CD14-positive monocyte (primary cell): ENCODE data around the gene TRMT2A. TPM values are rescaled to one million over a fixed set of nuclear protein-coding genes. Genes with fewer than 3 reads are reported as not detected.
A peak's percentile ranks its signal among the peaks of the same experiment; 100 is the strongest.

Experiments
- DNase-seq, 3 donors: peaks; one replicate each; pipeline ENCODE4 v3.0.0-alpha.2; 2011 to 2022
- H2AFZ ChIP-seq: 2 replicates; pipeline ENCODE4 v1.6.0; 2012; ENCODE audit warnings: mild to moderate bottlenecking, low read depth, low read length, inconsistent platforms; ENCODE audit not compliant: insufficient read depth, poor library complexity, severe bottlenecking
- H3K27ac ChIP-seq, 2 donors: 1 replicate in 1 of 2; 2 replicates in 1 of 2; pipeline ENCODE4 v1.5.1; 2012 to 2013; ENCODE audit warnings: low read length in 2 of 2, control low read depth in 1 of 2, inconsistent platforms in 1 of 2, low read depth in 1 of 2, mild to moderate bottlenecking in 1 of 2
- H3K27me3 ChIP-seq, 2 donors: one replicate each; pipeline versions ENCODE4 v1.6.0 to v1.6.1; 2011 to 2013; ENCODE audit warnings: low read length in 2 of 2; ENCODE audit not compliant: control insufficient read depth in 2 of 2, insufficient read depth in 2 of 2
- H3K36me3 ChIP-seq, 2 donors: replicated peaks in 1 of 2; 1 replicate in 1 of 2; 2 replicates in 1 of 2; pipeline versions ENCODE4 v1.5.1 to v1.6.1; 2012 to 2013; ENCODE audit warnings: low read length in 2 of 2, control low read depth in 1 of 2, inconsistent platforms in 1 of 2, mild to moderate bottlenecking in 1 of 2; ENCODE audit not compliant: insufficient read depth in 2 of 2, control insufficient read depth in 1 of 2
- H3K4me1 ChIP-seq, 2 donors: 1 replicate in 1 of 2; 2 replicates in 1 of 2; pipeline versions ENCODE4 v1.5.1 to v1.6.1; 2012 to 2013; ENCODE audit warnings: low read length in 2 of 2, control low read depth in 1 of 2, inconsistent platforms in 1 of 2, mild to moderate bottlenecking in 1 of 2, moderate library complexity in 1 of 2; ENCODE audit not compliant: insufficient read depth in 2 of 2, control insufficient read depth in 1 of 2
- H3K4me2 ChIP-seq: replicated peaks from 2 replicates; pipeline ENCODE3; 2012; ENCODE audit warnings: low read length, moderate library complexity, mild to moderate bottlenecking; ENCODE audit not compliant: poor library complexity, severe bottlenecking; ENCODE audit errors: extremely low read depth
- H3K4me3 ChIP-seq, 3 experiments: fragments of 200-600 bp in 1 of 3; sonication (generic) in 1 of 3; replicated peaks in 1 of 3; 1 replicate in 2 of 3; 2 replicates in 1 of 3; pipeline ENCODE4 v1.5.1; 2011 to 2013; ENCODE audit warnings: low read length in 3 of 3, mild to moderate bottlenecking in 3 of 3, control low read depth in 2 of 3, low read depth in 2 of 3, inconsistent platforms in 1 of 3, moderate library complexity in 1 of 3
- H3K79me2 ChIP-seq: 2 replicates; pipeline ENCODE4 v1.6.0; 2012; ENCODE audit warnings: mild to moderate bottlenecking, control low read depth, inconsistent platforms, low read length, moderate library complexity; ENCODE audit not compliant: insufficient read depth
- H3K9ac ChIP-seq: 2 replicates; pipeline ENCODE4 v1.6.0; 2017; ENCODE audit warnings: low read length, mild to moderate bottlenecking; ENCODE audit not compliant: insufficient read depth, poor library complexity, severe bottlenecking
- H3K9me3 ChIP-seq, 2 donors: replicated peaks in 1 of 2; 1 replicate in 1 of 2; 2 replicates in 1 of 2; pipeline versions ENCODE4 v1.5.1 to v1.6.1; 2012 to 2013; ENCODE audit warnings: low read length in 2 of 2, control low read depth in 1 of 2; ENCODE audit not compliant: control insufficient read depth in 1 of 2, insufficient read depth in 1 of 2
- H4K20me1 ChIP-seq: 2 replicates; pipeline ENCODE4 v1.6.0; 2012; ENCODE audit warnings: mild to moderate bottlenecking, low read length, control low read depth, moderate library complexity; ENCODE audit not compliant: insufficient read depth
- H3K27ac Mint-ChIP-seq, 7 donors: one replicate each; pipeline ENCODE4 v1.8.0; 2020; ENCODE audit warnings: mild to moderate bottlenecking in 7 of 7, mixed read lengths in 7 of 7, moderate library complexity in 6 of 7, inconsistent platforms in 2 of 7
- H3K27me3 Mint-ChIP-seq, 3 donors: one replicate each; pipeline ENCODE4 v1.8.0; 2021 to 2022; ENCODE audit warnings: low read depth in 3 of 3, mild to moderate bottlenecking in 3 of 3, mixed read lengths in 3 of 3, moderate library complexity in 3 of 3, inconsistent platforms in 1 of 3
- H3K36me3 Mint-ChIP-seq, 2 donors: one replicate each; pipeline ENCODE4 v1.8.0; 2020; ENCODE audit warnings: mixed read lengths in 2 of 2, inconsistent platforms in 1 of 2, mild to moderate bottlenecking in 1 of 2
- H3K4me1 Mint-ChIP-seq: one replicate; pipeline ENCODE4 v1.8.0; 2020; ENCODE audit warnings: mild to moderate bottlenecking, mixed read lengths
- H3K4me3 Mint-ChIP-seq, 2 donors: one replicate each; pipeline ENCODE4 v1.8.0; 2020; ENCODE audit warnings: mild to moderate bottlenecking in 2 of 2, mixed read lengths in 2 of 2, moderate library complexity in 1 of 2
- H3K9me3 Mint-ChIP-seq, 7 donors: one replicate each; pipeline ENCODE4 v1.8.0; 2020 to 2022; ENCODE audit warnings: mixed read lengths in 7 of 7, mild to moderate bottlenecking in 6 of 7, moderate library complexity in 6 of 7, inconsistent platforms in 2 of 7
- WGBS: methylation state at CpG from one replicate; pipeline ENCODE4 v1.1.5; 2013; ENCODE audit warnings: missing lambda C conversion rate; ENCODE audit not compliant: insufficient coverage; 5-methylcytosine and 5-hydroxymethylcytosine counted together
- intact Hi-C, 2 donors: fragments of 100-400 bp; cut with micrococcal nuclease; formaldehyde crosslinking; loops; one replicate each; pipeline versions ENCODE4 v1.15.0 to v1.15.1; 2023
- polyA plus RNA-seq, 3 donors: library from polyadenylated mRNA; depleted of rRNA in 1 of 3; unstranded in 2 of 3; stranded (reverse) in 1 of 3; fragments of 300-500 nt in 2 of 3; fragments of >200 nt in 1 of 3; fragmentation: Illumina TruSeq in 2 of 3; gene quantifications; 1 replicate in 2 of 3; 2 replicates in 1 of 3; pipeline ENCODE4 v1.2.3, GENCODE V29; 2012 to 2021
- TF ChIP-seq, protein P1 (sequence below): fragments of 200-600 bp; IDR thresholded peaks from one replicate; pipeline ENCODE4 v1.8.0; 2022; ENCODE audit warnings: antibody characterized with exemption, mild to moderate bottlenecking

The TRMT2A gene
- polyA plus RNA-seq, 3 donors: 20.1 to 121 (median 23.5) TPM

DNA sequence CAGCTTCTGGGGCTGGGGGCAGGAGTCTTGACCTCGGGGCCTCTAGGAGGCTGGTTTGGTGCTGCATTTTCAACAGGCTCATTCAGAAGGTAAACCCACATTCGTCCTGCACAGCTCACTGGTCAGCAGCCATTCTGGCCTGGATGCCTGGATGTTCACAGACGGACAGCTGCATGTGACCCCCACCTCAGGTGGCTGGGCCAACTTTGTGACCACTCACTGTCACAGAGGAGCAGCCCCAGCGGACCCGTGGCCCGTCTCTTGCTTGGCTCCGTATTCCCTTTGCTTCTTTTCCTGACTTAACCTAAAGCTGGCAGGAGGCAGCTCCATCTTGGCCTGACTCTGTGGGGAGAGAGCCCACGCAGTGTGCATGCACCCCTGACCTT is 28.8 kb downstream of the TRMT2A start:
- Histone ChIP-seq H3K4me3 (no peak overlapping the region), H2AFZ (no peak overlapping the region), H3K27ac (peak overlapping the region in 1 of 2 donors; percentile 8), H3K9me3 (no peaks in the 10 kb centered on the region), H3K36me3 (peaks cover 75 to 79% of the 10 kb centered on the region in 2 donors), H3K4me2 (no peak overlapping the region), H3K79me2 (peaks cover 38% of the 10 kb centered on the region), H4K20me1 (peaks cover 31% of the 10 kb centered on the region), H3K27me3 (no peaks in the 10 kb centered on the region), H3K4me1 (no peaks in the 10 kb centered on the region), H3K9ac (no peak overlapping the region)
- Mint-ChIP-seq H3K4me1 (peaks cover 10% of the 10 kb centered on the region), H3K27ac (no peak overlapping the region), H3K27me3 (peaks cover 0 to 2% (median 0%) of the 10 kb centered on the region in 3 donors), H3K4me3 (no peak overlapping the region), H3K36me3 (peaks cover 77 to 82% of the 10 kb centered on the region in 2 donors), H3K9me3 (no peaks in the 10 kb centered on the region)
- WGBS: 94% methylated on average over 7 of the region's 8 CpGs
- TF ChIP-seq, protein P1, sequence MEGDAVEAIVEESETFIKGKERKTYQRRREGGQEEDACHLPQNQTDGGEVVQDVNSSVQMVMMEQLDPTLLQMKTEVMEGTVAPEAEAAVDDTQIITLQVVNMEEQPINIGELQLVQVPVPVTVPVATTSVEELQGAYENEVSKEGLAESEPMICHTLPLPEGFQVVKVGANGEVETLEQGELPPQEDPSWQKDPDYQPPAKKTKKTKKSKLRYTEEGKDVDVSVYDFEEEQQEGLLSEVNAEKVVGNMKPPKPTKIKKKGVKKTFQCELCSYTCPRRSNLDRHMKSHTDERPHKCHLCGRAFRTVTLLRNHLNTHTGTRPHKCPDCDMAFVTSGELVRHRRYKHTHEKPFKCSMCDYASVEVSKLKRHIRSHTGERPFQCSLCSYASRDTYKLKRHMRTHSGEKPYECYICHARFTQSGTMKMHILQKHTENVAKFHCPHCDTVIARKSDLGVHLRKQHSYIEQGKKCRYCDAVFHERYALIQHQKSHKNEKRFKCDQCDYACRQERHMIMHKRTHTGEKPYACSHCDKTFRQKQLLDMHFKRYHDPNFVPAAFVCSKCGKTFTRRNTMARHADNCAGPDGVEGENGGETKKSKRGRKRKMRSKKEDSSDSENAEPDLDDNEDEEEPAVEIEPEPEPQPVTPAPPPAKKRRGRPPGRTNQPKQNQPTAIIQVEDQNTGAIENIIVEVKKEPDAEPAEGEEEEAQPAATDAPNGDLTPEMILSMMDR: no peak
- no peak for DNase-seq
- intact Hi-C loops: no loop called here

DNA sequence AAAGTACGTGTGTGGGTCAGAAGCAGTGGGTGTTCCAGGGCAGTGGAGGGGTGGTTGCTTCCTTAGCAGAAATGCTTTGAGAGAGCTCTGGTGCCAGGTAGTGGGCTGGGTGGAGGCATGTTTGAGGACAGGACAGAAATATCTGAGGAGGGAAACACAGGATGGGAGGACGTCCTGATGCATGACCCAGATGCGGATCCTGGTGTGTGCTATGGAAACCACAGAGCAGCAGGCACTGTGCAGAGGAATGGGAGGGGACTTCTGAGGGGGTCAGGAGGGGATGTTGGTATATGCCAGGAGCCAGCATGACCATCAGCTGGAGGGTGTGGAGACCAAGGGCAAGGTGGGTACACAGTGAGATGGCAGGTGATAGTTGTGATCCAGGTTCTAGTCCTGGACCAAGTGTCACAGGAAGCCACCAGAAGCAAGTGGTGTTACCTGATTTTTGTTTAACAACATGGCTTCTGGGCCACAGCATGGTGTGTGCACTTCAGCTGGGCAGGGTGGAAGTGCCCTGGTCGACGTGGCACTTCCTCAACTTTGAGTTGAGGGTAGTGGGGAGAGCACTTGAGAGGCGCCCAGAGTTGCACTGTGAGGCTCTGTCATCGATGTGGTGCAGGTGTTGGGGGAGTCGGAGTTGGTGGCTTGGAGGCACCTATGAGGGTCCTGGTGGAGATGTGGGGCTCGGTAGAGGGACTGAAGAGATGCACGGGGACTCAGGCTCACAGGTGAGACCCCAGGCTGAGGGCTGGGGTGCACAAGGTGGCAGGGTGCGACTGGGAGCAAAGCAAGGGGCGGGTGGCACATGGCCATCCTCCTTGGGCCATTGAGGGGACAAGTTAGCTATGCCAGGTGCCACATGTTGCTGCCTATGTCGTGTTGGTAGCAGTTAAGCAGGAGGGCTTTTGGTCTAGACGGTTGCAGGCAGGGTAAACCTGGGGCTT is 29.4 kb downstream of the TRMT2A start:
- H3K36me3 Mint-ChIP-seq: peaks cover 75 to 78% of the 10 kb centered on the region in 2 donors

More for the DNA sequence above, 29.4 kb downstream of the TRMT2A start:
- Histone ChIP-seq H3K36me3 (peaks cover 70 to 77% of the 10 kb centered on the region in 2 donors), H3K79me2 (peaks cover 44% of the 10 kb centered on the region), H3K9ac (no peak overlapping the region), H3K4me3 (no peak overlapping the region), H4K20me1 (peaks cover 37% of the 10 kb centered on the region), H3K27me3 (no peaks in the 10 kb centered on the region), H2AFZ (no peak overlapping the region), H3K4me1 (no peaks in the 10 kb centered on the region), H3K4me2 (no peak overlapping the region), H3K9me3 (no peaks in the 10 kb centered on the region), H3K27ac (no peak overlapping the region)
- 87% methylated on average over 12 of the region's 14 CpGs for WGBS
- Mint-ChIP-seq H3K27ac (peak overlapping the region in 2 of 7 donors; percentile 46 to 48), H3K4me3 (peak overlapping the region in 1 of 2 donors; percentile 35), H3K27me3 (peaks cover 0 to 2% (median 0%) of the 10 kb centered on the region in 3 donors), H3K4me1 (peaks cover 17% of the 10 kb centered on the region), H3K9me3 (no peaks in the 10 kb centered on the region)
- no peak for DNase-seq
- intact Hi-C loops: no loop called here
- TF ChIP-seq, protein P1: no peak
